Calu3 (cell line): ENCODE results near the gene TMEM217. TPM values are rescaled to one million over a fixed set of nuclear protein-coding genes. Genes with fewer than 3 reads are reported as not detected.

Experiments
- BruUV-seq: library from RNA; stranded (reverse); fragments of 400-500 nt; replicated peaks from 2 replicates; lab custom pipeline; 2021; lab: Mats Ljungman, UMichigan
- CTCF ChIA-PET: fragments of 300-600 bp; sonication (Branson Sonifier 250); formaldehyde crosslinking; loops from one replicate; lab custom pipeline; 2022; ENCODE audit warnings: antibody characterized with exemption; lab: Charles Lee
- DNase-seq: peaks from one replicate; pipeline ENCODE4 v3.0.0; 2022
- H3K27ac Mint-ChIP-seq: one replicate; pipeline ENCODE4 v1.8.0; 2022; ENCODE audit warnings: mixed read lengths; ENCODE audit not compliant: unreplicated experiment
- H3K27me3 Mint-ChIP-seq: one replicate; pipeline ENCODE4 v1.8.0; 2022; ENCODE audit warnings: mixed read lengths; ENCODE audit not compliant: unreplicated experiment
- H3K36me3 Mint-ChIP-seq: one replicate; pipeline ENCODE4 v1.8.0; 2022; ENCODE audit warnings: mild to moderate bottlenecking, moderate library complexity, mixed read lengths; ENCODE audit not compliant: insufficient read depth, unreplicated experiment
- H3K4me1 Mint-ChIP-seq: one replicate; pipeline ENCODE4 v1.8.0; 2022; ENCODE audit warnings: mild to moderate bottlenecking, low read depth, mixed read lengths; ENCODE audit not compliant: unreplicated experiment
- H3K4me3 Mint-ChIP-seq: one replicate; pipeline ENCODE4 v1.8.0; 2022; ENCODE audit warnings: mild to moderate bottlenecking, low read depth, moderate library complexity, mixed read lengths; ENCODE audit not compliant: unreplicated experiment
- H3K9me3 Mint-ChIP-seq: one replicate; pipeline ENCODE4 v1.8.0; 2022; ENCODE audit warnings: low read depth, mixed read lengths; ENCODE audit not compliant: unreplicated experiment
- intact Hi-C: fragments of 100-400 bp; cut with micrococcal nuclease; formaldehyde crosslinking; loops from one replicate; pipeline ENCODE4 v1.10.0; 2022; ENCODE audit not compliant: unreplicated experiment
- total RNA-seq: library from RNA; stranded (reverse); gene quantifications from 2 replicates; pipeline ENCODE4 v1.2.3, GENCODE V29; 2022
- TF ChIP-seq, protein P1 (sequence below): fragments of 200-600 bp; IDR thresholded peaks from one replicate; pipeline ENCODE4 v1.8.0; 2022; ENCODE audit warnings: antibody characterized with exemption; ENCODE audit not compliant: unreplicated experiment

TMEM217 gene
- total RNA-seq, 1 experiment from 2014 or later: 0.99 TPM

DNA sequence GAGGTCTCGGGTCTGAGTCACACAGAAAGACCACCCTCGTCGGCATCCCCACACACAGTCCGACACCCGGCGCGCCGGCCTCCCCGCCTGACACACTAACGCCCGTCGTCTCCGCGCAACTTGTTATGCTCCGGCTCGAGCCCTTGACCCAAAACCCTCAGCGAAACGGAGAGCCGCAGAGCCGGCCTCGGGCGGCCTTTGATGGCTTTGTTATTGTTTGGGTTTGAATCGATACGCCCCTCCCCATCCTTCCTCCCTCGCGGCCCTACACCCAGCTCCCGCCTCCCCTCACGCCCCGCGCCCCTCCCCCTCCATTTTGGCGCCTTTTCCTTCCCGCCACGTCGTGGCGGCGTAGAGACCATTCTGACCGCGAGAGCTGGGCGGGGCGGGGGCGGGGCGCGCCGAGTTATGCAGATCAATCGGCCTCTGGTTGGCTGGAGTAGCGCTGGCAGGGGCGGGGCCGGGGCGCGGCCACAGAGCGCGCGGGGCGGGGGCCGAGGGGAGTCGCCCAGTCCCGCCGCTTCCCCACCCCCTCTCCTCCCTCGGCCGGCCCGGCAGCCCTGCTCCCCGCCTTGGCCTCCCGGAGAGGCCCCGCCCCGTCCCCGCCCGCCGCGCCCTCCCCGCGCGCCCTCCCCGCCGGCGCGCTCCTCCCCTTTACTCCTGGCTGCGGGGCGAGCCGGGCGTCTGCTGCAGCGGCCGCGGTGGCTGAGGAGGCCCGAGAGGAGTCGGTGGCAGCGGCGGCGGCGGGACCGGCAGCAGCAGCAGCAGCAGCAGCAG, 88.3 kb downstream of the TMEM217 start, which contains the start of gene PIM1:
TSS of gene PIM1 (plus strand) at position 657 of the 777 bp plus-strand sequence. CDS start 424 bp downstream, outside the sequence.
- CTCF ChIA-PET: interaction anchor here (0.6 to 4.7 kb wide), 16 partner anchors 12 to 1155 kb away, joined by 3 to 58 read pairs (median 4); no protein-coding TSS in a partner anchor
- Mint-ChIP-seq H3K4me1 (peaks cover 17% of the 10 kb centered on the region), H3K27ac (peak within 1 kb of the TSS; percentile 93), H3K4me3 (peak within 1 kb of the TSS; percentile 96), H3K27me3 (no peaks in the 10 kb centered on the region), H3K36me3 (peaks cover 57% of the 10 kb centered on the region), H3K9me3 (no peaks in the 10 kb centered on the region)
- BruUV-seq: no TSS peak
- intact Hi-C loops: loop anchor here (2.0 to 10.0 kb wide), 3 partner anchors 32 to 255 kb away; no protein-coding TSS in a partner anchor
- TF ChIP-seq, protein P1, sequence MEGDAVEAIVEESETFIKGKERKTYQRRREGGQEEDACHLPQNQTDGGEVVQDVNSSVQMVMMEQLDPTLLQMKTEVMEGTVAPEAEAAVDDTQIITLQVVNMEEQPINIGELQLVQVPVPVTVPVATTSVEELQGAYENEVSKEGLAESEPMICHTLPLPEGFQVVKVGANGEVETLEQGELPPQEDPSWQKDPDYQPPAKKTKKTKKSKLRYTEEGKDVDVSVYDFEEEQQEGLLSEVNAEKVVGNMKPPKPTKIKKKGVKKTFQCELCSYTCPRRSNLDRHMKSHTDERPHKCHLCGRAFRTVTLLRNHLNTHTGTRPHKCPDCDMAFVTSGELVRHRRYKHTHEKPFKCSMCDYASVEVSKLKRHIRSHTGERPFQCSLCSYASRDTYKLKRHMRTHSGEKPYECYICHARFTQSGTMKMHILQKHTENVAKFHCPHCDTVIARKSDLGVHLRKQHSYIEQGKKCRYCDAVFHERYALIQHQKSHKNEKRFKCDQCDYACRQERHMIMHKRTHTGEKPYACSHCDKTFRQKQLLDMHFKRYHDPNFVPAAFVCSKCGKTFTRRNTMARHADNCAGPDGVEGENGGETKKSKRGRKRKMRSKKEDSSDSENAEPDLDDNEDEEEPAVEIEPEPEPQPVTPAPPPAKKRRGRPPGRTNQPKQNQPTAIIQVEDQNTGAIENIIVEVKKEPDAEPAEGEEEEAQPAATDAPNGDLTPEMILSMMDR: no peak
- DNase-seq: peak; percentile 99

DNA sequence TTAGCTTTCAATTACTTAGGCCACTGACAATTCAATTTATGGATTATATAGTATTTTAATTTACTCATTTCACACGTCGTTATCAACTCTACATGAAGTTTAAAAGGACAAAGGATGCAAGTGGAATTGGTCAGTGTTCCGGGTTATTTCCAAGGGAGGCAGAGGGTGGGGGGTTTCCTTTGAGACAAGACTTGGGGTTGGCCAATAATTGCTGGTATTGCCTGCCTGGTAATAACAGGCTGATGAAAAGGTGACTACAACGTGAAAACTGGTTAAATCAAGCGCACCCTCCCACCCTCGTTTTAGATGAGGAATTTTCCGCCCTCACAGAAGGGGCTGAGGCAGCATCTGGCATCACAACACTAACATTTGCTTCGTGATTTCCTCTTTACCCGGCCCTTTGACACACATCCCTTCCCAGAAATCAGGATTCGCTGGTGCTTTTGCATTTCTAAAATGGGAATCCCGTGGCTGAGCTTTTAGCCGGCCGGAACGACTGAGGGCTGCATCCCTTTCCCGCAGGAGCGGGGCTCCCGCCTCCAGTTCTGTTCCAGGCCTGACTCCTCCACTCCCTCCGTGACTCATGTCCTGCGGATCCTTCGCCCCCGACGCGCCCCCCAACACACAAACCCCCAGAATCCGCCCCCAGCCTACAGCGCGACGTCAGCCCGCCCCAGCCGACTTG, 89.0 kb downstream of the TMEM217 start:
- peak overlapping the region; percentile 93 for H3K27ac Mint-ChIP-seq
- H3K4me3 Mint-ChIP-seq: peak overlapping the region; percentile 96
- TF ChIP-seq, protein P1: no peak
- intact Hi-C loops: loop anchor here (2.0 kb wide), 1 partner anchor 66 kb away; no protein-coding TSS in a partner anchor
- H3K36me3 Mint-ChIP-seq: peaks cover 50% of the 10 kb centered on the region
- TSS peak; percentile 43 for BruUV-seq
- DNase-seq: peak; percentile 43
- peaks cover 12% of the 10 kb centered on the region for H3K4me1 Mint-ChIP-seq
- H3K27me3 Mint-ChIP-seq: no peaks in the 10 kb centered on the region
- no peaks in the 10 kb centered on the region for H3K9me3 Mint-ChIP-seq
- CTCF ChIA-PET: interaction anchor here (0.6 to 4.7 kb wide), 9 partner anchors 24 to 318 kb away, joined by 3 to 58 read pairs (median 5); no protein-coding TSS in a partner anchor

DNA sequence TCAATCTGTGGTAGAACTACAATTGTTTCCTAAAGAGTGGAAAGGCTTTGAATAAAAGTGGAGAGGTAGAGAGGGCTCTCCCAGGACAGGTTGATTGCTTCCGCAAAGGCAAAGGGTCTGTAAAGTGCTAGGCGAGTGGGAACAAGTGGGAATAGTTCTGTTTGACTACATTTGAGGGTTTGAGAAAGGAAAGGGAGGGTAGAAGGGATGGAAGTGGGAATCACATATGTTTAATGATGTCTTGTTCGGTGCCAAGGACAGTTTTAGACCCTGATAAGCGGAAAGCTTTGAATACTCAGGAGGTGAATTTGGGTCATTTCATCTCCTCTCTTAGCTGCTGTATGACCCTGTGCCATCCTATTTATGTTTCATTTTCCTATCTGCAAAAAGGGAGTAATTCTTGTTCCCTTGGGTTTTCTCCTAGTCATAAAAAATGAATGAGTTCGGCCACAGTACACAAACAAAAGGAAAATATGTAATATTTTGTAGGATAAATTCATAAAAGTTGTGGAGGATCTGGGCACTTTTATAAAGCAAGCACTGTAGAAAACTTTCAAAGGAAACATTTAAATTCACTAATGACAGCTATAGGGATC, 89.7 kb downstream of the TMEM217 start:
- DNase-seq: no peak
- TF ChIP-seq, protein P1: no peak
- H3K36me3 Mint-ChIP-seq: peaks cover 43% of the 10 kb centered on the region
- BruUV-seq: no TSS peak
- CTCF ChIA-PET: interaction anchor here (1.3 to 4.7 kb wide), 3 partner anchors 65 to 149 kb away, joined by 3 to 58 read pairs (median 6); no protein-coding TSS in a partner anchor
- intact Hi-C loops: loop anchor here (2.0 kb wide), 1 partner anchor 65 kb away; no protein-coding TSS in a partner anchor
- H3K4me1 Mint-ChIP-seq: peaks cover 12% of the 10 kb centered on the region
- no peaks in the 10 kb centered on the region for H3K27me3 Mint-ChIP-seq
- H3K4me3 Mint-ChIP-seq: no peak overlapping the region
- H3K27ac Mint-ChIP-seq: no peak overlapping the region
- no peaks in the 10 kb centered on the region for H3K9me3 Mint-ChIP-seq

DNA sequence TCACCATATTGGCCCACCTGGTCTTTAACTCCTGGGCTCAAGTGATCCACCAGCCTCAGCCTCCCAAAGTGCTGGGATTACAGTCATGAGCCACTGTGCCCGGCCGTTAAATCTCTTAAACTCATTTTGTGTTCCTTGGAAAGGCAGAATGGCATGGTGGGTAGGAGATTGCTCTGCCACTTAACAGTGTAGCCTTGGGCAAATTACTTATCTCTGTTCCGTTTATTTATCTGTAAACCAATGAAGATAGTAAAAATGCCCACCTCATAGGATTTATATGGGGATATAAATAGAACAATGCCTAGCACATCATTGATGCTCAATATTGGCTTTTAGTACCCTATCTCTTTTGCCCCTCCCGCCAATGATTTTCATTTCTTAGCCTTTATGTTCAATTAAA, 95.2 kb downstream of the TMEM217 start:
- intact Hi-C loops: no loop called here
- Mint-ChIP-seq H3K27ac (no peak overlapping the region), H3K9me3 (no peaks in the 10 kb centered on the region), H3K4me3 (no peak overlapping the region), H3K4me1 (no peaks in the 10 kb centered on the region), H3K27me3 (no peaks in the 10 kb centered on the region), H3K36me3 (no peaks in the 10 kb centered on the region)
- BruUV-seq: no TSS peak
- DNase-seq: no peak
- TF ChIP-seq, protein P1: no peak
- CTCF ChIA-PET: interaction anchor here (1.0 kb wide), 1 partner anchor 129 kb away, joined by 3 read pairs; no protein-coding TSS in a partner anchor
